WERI-Rb-1 (cell line): ENCODE results near the gene ZNF440.
"Not testable (repeated sequence)": the region's sequence is repeated elsewhere in the genome, so short reads cannot be mapped to it uniquely, and the experiment has no call there.

Source experiments
- DNase-seq: peaks from one replicate; pipeline ENCODE4 v3.0.0-alpha.2; 2020
- H3K27ac ChIP-seq: fragments of 250-450 bp; sonication (Bioruptor Pico); 2 replicates; pipeline ENCODE4 v1.5.1; 2020; ENCODE audit warnings: mild to moderate bottlenecking, moderate library complexity
- H3K27me3 ChIP-seq: fragments of 250-450 bp; sonication (Bioruptor Pico); 2 replicates; pipeline ENCODE4 v1.5.1; 2021; ENCODE audit warnings: mild to moderate bottlenecking, low read depth, moderate library complexity; ENCODE audit not compliant: insufficient read depth, severe bottlenecking
- H3K36me3 ChIP-seq: fragments of 250-450 bp; sonication (Bioruptor Pico); 2 replicates; pipeline ENCODE4 v1.5.1; 2020; ENCODE audit warnings: mild to moderate bottlenecking, moderate library complexity
- H3K4me3 ChIP-seq: 2 replicates; pipeline ENCODE4 v1.5.1; 2011; ENCODE audit warnings: low read depth, mild to moderate bottlenecking, control low read depth, low read length
- H3K9me3 ChIP-seq: fragments of 250-450 bp; sonication (Bioruptor Pico); 2 replicates; pipeline ENCODE4 v1.5.1; 2021; ENCODE audit warnings: mild to moderate bottlenecking, moderate library complexity; ENCODE audit not compliant: severe bottlenecking
- CTCF ChIP-seq: IDR thresholded peaks from 2 replicates; pipeline ENCODE4 v1.5.1; 2011; ENCODE audit warnings: low read depth, mild to moderate bottlenecking, control low read depth, inconsistent platforms, low read length

ZNF440 gene

GRCh38 chr19:11814029-11814699 is at the start of gene ZNF440:
Gene ZNF440, plus strand, starts transcription at chr19:11814273. Its CDS starts 175 bp downstream, at chr19:11814448.
- Histone ChIP-seq H3K36me3 (peaks cover 11% of the 10 kb centered on the region; the same call in 1 of the 2 replicates), H3K27ac (peak within 1 kb of the TSS; percentile 75), H3K4me3 (peak within 1 kb of the TSS; percentile 93), H3K9me3 (no peaks in the 10 kb centered on the region), H3K27me3 (no peaks in the 10 kb centered on the region)
- peak; percentile 97 for DNase-seq
- no peak for TF ChIP-seq CTCF

- no peak for TF ChIP-seq CTCF
- peaks cover 4% of the 10 kb centered on the region for H3K36me3 ChIP-seq
- no peaks in the 10 kb centered on the region for H3K27me3 ChIP-seq
- peaks cover 9% of the 10 kb centered on the region for H3K9me3 ChIP-seq
- H3K27ac ChIP-seq, result peak within 1 kb of the TSS; percentile 86
- peak within 1 kb of the TSS; percentile 92 for H3K4me3 ChIP-seq
- DNase-seq, result peak; percentile 98
These were observed 47.2 kb upstream of the ZNF440 start, which contains the start of gene ZNF441 for GRCh38 chr19:11766597-11767591. Gene ZNF441, plus strand, starts transcription at chr19:11767000. Its CDS starts 194 bp downstream, at chr19:11767194.

- Histone ChIP-seq H3K27me3 (no peaks in the 10 kb centered on the region), H3K4me3 (peak overlapping the region; percentile 92), H3K36me3 (peaks cover 4% of the 10 kb centered on the region), H3K9me3 (peaks cover 9% of the 10 kb centered on the region), H3K27ac (peak overlapping the region; percentile 86)
- no peak for TF ChIP-seq CTCF
- peak; percentile 34 for DNase-seq
These were observed 46.4 kb upstream of the ZNF440 start for GRCh38 chr19:11767633-11768133.

- H3K36me3 ChIP-seq, result peaks cover 4% of the 10 kb centered on the region
- H3K9me3 ChIP-seq, result peaks cover 6% of the 10 kb centered on the region
- no peak overlapping the region for H3K4me3 ChIP-seq
- TF ChIP-seq CTCF, result no peak
- H3K27me3 ChIP-seq, result no peaks in the 10 kb centered on the region
- DNase-seq, result no peak
- H3K27ac ChIP-seq, result no peak overlapping the region
These were observed 44.1 kb upstream of the ZNF440 start for GRCh38 chr19:11769995-11770394.

GRCh38 chr19:11771520-11771919 is 42.6 kb upstream of the ZNF440 start:
- not testable (repeated sequence) for H3K4me3 ChIP-seq, H3K36me3 ChIP-seq, H3K27ac ChIP-seq, H3K27me3 ChIP-seq, H3K9me3 ChIP-seq
- TF ChIP-seq CTCF, result peak; percentile 55
- peak; percentile 42 for DNase-seq

GRCh38 chr19:11776669-11777068 is 37.4 kb upstream of the ZNF440 start:
- H3K36me3 ChIP-seq, result peaks cover 45% of the 10 kb centered on the region
- not testable (repeated sequence) for DNase-seq, H3K27me3 ChIP-seq, H3K4me3 ChIP-seq, H3K27ac ChIP-seq
- peaks cover 15% of the 10 kb centered on the region for H3K9me3 ChIP-seq
